Smooth muscle cell (in vitro differentiated cells): Measurements from ENCODE around the gene NUCB1. TPM values are rescaled to one million over a fixed set of nuclear protein-coding genes. Genes with fewer than 3 reads are reported as not detected.

Experiments
- DNase-seq: peaks from one replicate; lab custom pipeline; 2025; ENCODE audit not compliant: unreplicated experiment; lab: John Stamatoyannopoulos, UW
- H2AFZ ChIP-seq: fragments of 200-600 bp; sonication (generic); 2 replicates; pipeline ENCODE4 v1.6.0; 2016; ENCODE audit warnings: antibody characterized with exemption, low read depth, mild to moderate bottlenecking
- H3F3A ChIP-seq: fragments of 200-600 bp; sonication (generic); 2 replicates; pipeline ENCODE4 v1.6.0; 2017; ENCODE audit warnings: antibody characterized with exemption, low read depth
- H3K27ac ChIP-seq: fragments of 200-600 bp; sonication (generic); 2 replicates; pipeline ENCODE4 v1.5.1; 2016; ENCODE audit warnings: low read depth, mild to moderate bottlenecking
- H3K27me3 ChIP-seq: fragments of 200-600 bp; sonication (generic); 2 replicates; pipeline ENCODE4 v1.6.1; 2016; ENCODE audit warnings: low read depth, mild to moderate bottlenecking
- H3K36me3 ChIP-seq: fragments of 200-600 bp; sonication (generic); 2 replicates; pipeline ENCODE4 v1.5.1; 2016; ENCODE audit warnings: low read depth
- H3K4me1 ChIP-seq: fragments of 200-600 bp; sonication (generic); 2 replicates; pipeline ENCODE4 v1.5.1; 2016; ENCODE audit warnings: low read depth
- H3K4me2 ChIP-seq: fragments of 200-600 bp; sonication (generic); 2 replicates; pipeline ENCODE4 v1.6.0; 2016; ENCODE audit warnings: mild to moderate bottlenecking
- H3K4me3 ChIP-seq: fragments of 200-600 bp; sonication (generic); 2 replicates; pipeline ENCODE4 v1.5.1; 2016; ENCODE audit warnings: mild to moderate bottlenecking
- H3K79me2 ChIP-seq: fragments of 200-600 bp; sonication (generic); 2 replicates; pipeline ENCODE4 v1.6.0; 2016; ENCODE audit warnings: low read depth, mild to moderate bottlenecking
- H3K9ac ChIP-seq: fragments of 200-600 bp; sonication (generic); 2 replicates; pipeline ENCODE4 v1.6.0; 2016; ENCODE audit warnings: low read depth
- H3K9me3 ChIP-seq: fragments of 200-600 bp; sonication (generic); replicated peaks from 2 replicates; pipeline ENCODE4 v1.5.1; 2016; ENCODE audit warnings: low read depth
- H4K20me1 ChIP-seq: fragments of 200-600 bp; sonication (generic); 2 replicates; pipeline ENCODE4 v1.6.0; 2016; ENCODE audit warnings: low read depth
- WGBS: methylation state at CpG from one replicate; pipeline ENCODE4 v1.1.7; 2016; ENCODE audit warnings: low lambda C conversion rate; 5-methylcytosine and 5-hydroxymethylcytosine counted together
- polyA plus RNA-seq: library from polyadenylated mRNA; unstranded; fragments of >200 nt; fragmentation: Nextera tagmentation; extraction: Ambion mirVana; gene quantifications from 2 replicates; pipeline ENCODE4 v1.2.1, GENCODE V29; 2016
- total RNA-seq: library from RNA; depleted of rRNA; stranded (reverse); fragments of >200 nt; gene quantifications from 2 replicates; pipeline ENCODE4 v1.2.3, GENCODE V29; 2014
- TF ChIP-seq, protein P1 (sequence below): fragments of 200-600 bp; sonication (generic); IDR thresholded peaks from 2 replicates; pipeline ENCODE4 v1.5.1; 2017; ENCODE audit warnings: borderline replicate concordance, mild to moderate bottlenecking, antibody characterized with exemption; ENCODE audit not compliant: insufficient read depth, poor library complexity, severe bottlenecking

The NUCB1 gene
- total RNA-seq (146 and 221 TPM in 2 replicates), polyA plus RNA-seq (292 and 329 TPM in 2 replicates)

DNA sequence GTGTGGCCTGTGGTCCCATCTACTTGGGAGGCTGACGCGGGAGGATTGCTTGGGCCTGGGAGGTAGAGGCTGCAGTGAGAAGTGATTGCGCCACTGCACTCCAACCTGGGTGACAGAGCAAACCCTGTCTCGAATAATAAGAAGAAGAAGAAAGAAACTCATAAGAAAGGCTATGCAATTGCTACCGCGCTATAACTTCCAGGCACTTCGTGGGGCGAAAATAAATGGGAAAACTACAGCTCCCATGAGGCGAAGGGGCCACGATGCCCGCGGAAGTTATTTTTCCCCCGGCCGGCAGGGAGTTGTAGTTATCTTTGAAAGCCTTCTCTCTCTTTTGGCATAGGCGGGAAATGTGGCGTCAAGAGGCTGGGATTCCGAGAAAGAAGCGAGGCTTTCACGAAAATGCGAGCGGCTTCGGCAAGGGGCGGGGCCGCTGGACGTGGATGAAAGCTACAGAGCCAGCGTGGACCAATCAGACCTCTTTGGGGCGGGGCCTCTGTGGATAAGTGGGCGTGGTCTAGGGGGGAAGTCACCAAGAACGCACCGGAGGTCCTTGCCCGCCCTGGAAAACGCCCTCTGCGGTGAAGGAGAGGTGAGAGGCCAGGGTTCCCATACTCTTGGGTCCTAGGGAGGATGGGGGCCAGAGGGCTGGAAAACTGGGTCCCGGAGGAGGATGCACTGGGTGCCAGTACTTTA is at the start of gene NUCB1:
Gene NUCB1, plus strand, starts transcription at position 532 of the 696 bp plus-strand sequence. CDS start 485 bp downstream, outside the sequence.
- Histone ChIP-seq H3K4me3 (peak within 1 kb of the TSS; percentile 86), H3F3A (no peaks in the 10 kb centered on the region), H3K9me3 (no peaks in the 10 kb centered on the region), H3K36me3 (no peaks in the 10 kb centered on the region), H4K20me1 (peaks cover 10% of the 10 kb centered on the region), H3K4me2 (peak within 1 kb of the TSS; percentile 93), H3K27me3 (no peaks in the 10 kb centered on the region), H3K9ac (peak within 1 kb of the TSS; percentile 88), H2AFZ (peak within 1 kb of the TSS; percentile 76), H3K4me1 (peaks cover 11% of the 10 kb centered on the region), H3K27ac (peak within 1 kb of the TSS; percentile 69), H3K79me2 (peaks cover 30% of the 10 kb centered on the region)
- DNase-seq = peak; percentile 93
- TF ChIP-seq, protein P1, sequence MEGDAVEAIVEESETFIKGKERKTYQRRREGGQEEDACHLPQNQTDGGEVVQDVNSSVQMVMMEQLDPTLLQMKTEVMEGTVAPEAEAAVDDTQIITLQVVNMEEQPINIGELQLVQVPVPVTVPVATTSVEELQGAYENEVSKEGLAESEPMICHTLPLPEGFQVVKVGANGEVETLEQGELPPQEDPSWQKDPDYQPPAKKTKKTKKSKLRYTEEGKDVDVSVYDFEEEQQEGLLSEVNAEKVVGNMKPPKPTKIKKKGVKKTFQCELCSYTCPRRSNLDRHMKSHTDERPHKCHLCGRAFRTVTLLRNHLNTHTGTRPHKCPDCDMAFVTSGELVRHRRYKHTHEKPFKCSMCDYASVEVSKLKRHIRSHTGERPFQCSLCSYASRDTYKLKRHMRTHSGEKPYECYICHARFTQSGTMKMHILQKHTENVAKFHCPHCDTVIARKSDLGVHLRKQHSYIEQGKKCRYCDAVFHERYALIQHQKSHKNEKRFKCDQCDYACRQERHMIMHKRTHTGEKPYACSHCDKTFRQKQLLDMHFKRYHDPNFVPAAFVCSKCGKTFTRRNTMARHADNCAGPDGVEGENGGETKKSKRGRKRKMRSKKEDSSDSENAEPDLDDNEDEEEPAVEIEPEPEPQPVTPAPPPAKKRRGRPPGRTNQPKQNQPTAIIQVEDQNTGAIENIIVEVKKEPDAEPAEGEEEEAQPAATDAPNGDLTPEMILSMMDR = no peak
- WGBS = 8% methylated on average over 34 of the region's 34 CpGs

DNA sequence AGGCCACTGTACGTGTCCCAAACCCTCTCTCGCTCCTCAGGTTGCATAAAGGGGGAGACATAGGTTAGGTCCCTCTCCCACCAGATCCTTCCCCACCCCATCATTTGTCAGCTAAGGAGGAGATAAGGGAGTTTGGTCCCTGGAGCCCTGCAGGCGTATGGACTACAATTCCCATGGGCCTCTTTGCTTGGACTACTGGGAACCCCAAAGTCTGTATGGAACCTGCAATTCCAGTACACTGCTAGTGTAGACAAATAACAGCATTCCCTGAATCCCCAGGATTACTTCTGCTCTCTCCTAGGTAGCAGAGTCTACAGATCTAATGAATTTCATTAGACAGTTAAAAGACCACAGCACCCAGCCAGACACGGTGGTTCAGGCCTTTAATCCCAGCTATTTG is 47.8 kb upstream of the NUCB1 start:
- no peaks in the 10 kb centered on the region for H3K9me3 ChIP-seq
- H3K27me3 ChIP-seq = no peaks in the 10 kb centered on the region
- DNase-seq = no peak
- no peaks in the 10 kb centered on the region for H3K4me1 ChIP-seq
- no peak overlapping the region for H3K4me2 ChIP-seq
- H3K4me3 ChIP-seq = no peak overlapping the region
- TF ChIP-seq, protein P1 = no peak
- WGBS = 95% methylated on average over 4 of the region's 4 CpGs
- H3F3A ChIP-seq = no peaks in the 10 kb centered on the region
- no peak overlapping the region for H2AFZ ChIP-seq
- H3K27ac ChIP-seq = no peak overlapping the region
- no peaks in the 10 kb centered on the region for H3K79me2 ChIP-seq
- no peak overlapping the region for H3K9ac ChIP-seq
- H3K36me3 ChIP-seq = no peaks in the 10 kb centered on the region
- no peaks in the 10 kb centered on the region for H4K20me1 ChIP-seq

DNA sequence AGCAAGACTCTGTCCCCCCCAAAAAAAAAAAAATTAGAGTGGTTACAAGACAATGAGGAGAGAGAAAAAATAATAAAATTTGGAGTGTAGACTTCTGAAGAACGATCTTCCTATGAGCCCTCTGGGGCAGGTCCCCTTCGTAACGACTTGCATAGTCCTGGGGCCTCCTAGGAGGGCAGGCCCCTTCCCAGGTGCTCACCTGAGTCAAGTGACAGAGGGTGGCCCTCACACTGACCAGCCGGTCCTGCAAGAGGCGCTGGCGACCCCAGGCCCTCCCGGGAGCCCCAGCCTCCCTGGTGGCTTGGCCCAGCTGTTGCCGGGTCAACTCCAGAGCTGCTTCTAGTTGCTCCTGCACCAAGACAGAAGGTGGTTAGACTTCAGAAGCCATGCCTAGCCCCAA is 46.6 kb upstream of the NUCB1 start:
- Histone ChIP-seq H3K79me2 (no peaks in the 10 kb centered on the region), H3K4me1 (peaks cover 4% of the 10 kb centered on the region), H3K4me2 (no peak overlapping the region), H3K27me3 (no peaks in the 10 kb centered on the region), H3K36me3 (no peaks in the 10 kb centered on the region), H3K9me3 (no peaks in the 10 kb centered on the region), H3K27ac (no peak overlapping the region), H4K20me1 (no peaks in the 10 kb centered on the region), H2AFZ (no peak overlapping the region), H3K4me3 (no peak overlapping the region), H3K9ac (no peak overlapping the region), H3F3A (no peaks in the 10 kb centered on the region)
- TF ChIP-seq, protein P1 = no peak
- WGBS = 97% methylated on average over 8 of the region's 8 CpGs
- no peak for DNase-seq

DNA sequence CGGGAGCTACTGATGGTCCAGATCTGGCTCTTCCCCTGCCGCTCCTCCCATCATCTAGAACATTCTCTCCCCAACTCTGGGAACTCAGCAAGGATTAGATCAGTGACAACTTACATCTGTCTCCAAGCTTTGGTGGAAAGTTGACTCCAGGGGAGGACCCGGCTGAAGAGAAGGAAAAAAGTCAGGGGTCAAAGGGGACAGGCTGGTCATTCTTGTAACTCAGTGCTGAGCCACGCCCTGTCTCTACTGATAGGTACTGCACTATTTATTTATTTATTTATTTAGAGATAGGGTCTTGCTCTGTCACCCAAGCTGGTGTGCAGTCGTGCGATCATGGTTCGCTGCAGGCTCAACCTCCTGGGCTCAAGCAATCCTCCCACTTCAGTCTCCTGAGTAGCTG is 46.0 kb upstream of the NUCB1 start:
- DNase-seq = no peak
- Histone ChIP-seq H3K36me3 (no peaks in the 10 kb centered on the region), H4K20me1 (no peaks in the 10 kb centered on the region), H3F3A (no peaks in the 10 kb centered on the region), H3K79me2 (no peaks in the 10 kb centered on the region), H3K9me3 (no peaks in the 10 kb centered on the region), H3K27ac (no peak overlapping the region), H3K4me2 (no peak overlapping the region), H3K9ac (no peak overlapping the region), H3K4me3 (no peak overlapping the region), H2AFZ (no peak overlapping the region), H3K4me1 (peaks cover 4% of the 10 kb centered on the region), H3K27me3 (no peaks in the 10 kb centered on the region)
- 95% methylated on average over 7 of the region's 7 CpGs for whole genome bisulfite sequencing
- TF ChIP-seq, protein P1 = no peak
